D341Med (cell line): ENCODE results near the gene CHCHD1.
"Not testable (repeated sequence)": the region's sequence is repeated elsewhere in the genome, so short reads cannot be mapped to it uniquely, and the experiment has no call there.

Source experiments
- DNase-seq: peaks from one replicate; pipeline ENCODE4 v3.0.0; 2012; ENCODE audit warnings: low spot score

CHCHD1 gene

GRCh38 chr10:73813333-73813732, 31.5 kb downstream of the CHCHD1 start:
- no peak for DNase-seq

- DNase-seq = no peak
These were observed 32.5 kb downstream of the CHCHD1 start for GRCh38 chr10:73814276-73814895.

- DNase-seq = peak; percentile 47
These were observed 33.3 kb downstream of the CHCHD1 start for GRCh38 chr10:73814896-73815718.

- no peak for DNase-seq
These were observed 33.8 kb downstream of the CHCHD1 start for GRCh38 chr10:73815719-73816030.

GRCh38 chr10:73816917-73817729, 35.3 kb downstream of the CHCHD1 start:
- DNase-seq = no peak

- no peak for DNase-seq
These were observed 36.0 kb downstream of the CHCHD1 start for GRCh38 chr10:73817826-73818225.

GRCh38 chr10:73818402-73818801, 36.6 kb downstream of the CHCHD1 start:
- no peak for DNase-seq

GRCh38 chr10:73819081-73819480, 37.2 kb downstream of the CHCHD1 start:
- no peak for DNase-seq

- DNase-seq = no peak
These were observed 37.8 kb downstream of the CHCHD1 start for GRCh38 chr10:73819513-73820093.

GRCh38 chr10:73823391-73823790, 41.5 kb downstream of the CHCHD1 start:
- no peak for DNase-seq

- DNase-seq = no peak
These were observed 42.4 kb downstream of the CHCHD1 start for GRCh38 chr10:73824146-73824725.

GRCh38 chr10:73827346-73828089, 45.7 kb downstream of the CHCHD1 start:
- no peak for DNase-seq

- no peak for DNase-seq
These were observed 46.3 kb downstream of the CHCHD1 start for GRCh38 chr10:73828161-73828560.

- DNase-seq = not testable (repeated sequence)
These were observed 47.2 kb downstream of the CHCHD1 start for GRCh38 chr10:73829090-73829489.
